WTC11 (cell line): Measurements from ENCODE around the gene RBM20. TPM values are rescaled to one million over a fixed set of nuclear protein-coding genes. Genes with fewer than 3 reads are reported as not detected.

Experiments used
- ATAC-seq: fragments of 200-7000 bp; cut with Tn5 transposase; 2 replicates; pipeline ENCODE4 v1.10.0; 2021; ENCODE audit warnings: mild to moderate bottlenecking, moderate library complexity
- CTCF ChIA-PET: fragments of 300-600 bp; sonication (Branson Sonifier 250); formaldehyde crosslinking; loops from one replicate; lab custom pipeline; 2021; ENCODE audit warnings: antibody characterized with exemption; lab: Charles Lee
- POLR2A ChIA-PET: fragments of 350-600 bp; sonication (Branson Sonifier 250); formaldehyde crosslinking; loops from one replicate; lab custom pipeline; 2021; ENCODE audit warnings: antibody characterized with exemption; lab: Charles Lee
- DNase-seq: peaks from one replicate; pipeline ENCODE4 v3.0.0; 2021; ENCODE audit warnings: low spot score
- H3K27ac Mint-ChIP-seq: 2 replicates; pipeline ENCODE4 v1.8.0; 2021; ENCODE audit warnings: mixed read lengths
- H3K27me3 Mint-ChIP-seq: 2 replicates; pipeline ENCODE4 v1.8.0; 2021; ENCODE audit warnings: low read depth, mild to moderate bottlenecking, moderate library complexity, mixed read lengths
- H3K36me3 Mint-ChIP-seq: 2 replicates; pipeline ENCODE4 v1.8.0; 2021; ENCODE audit warnings: mixed read lengths
- H3K4me1 Mint-ChIP-seq: 2 replicates; pipeline ENCODE4 v1.8.0; 2022; ENCODE audit warnings: mixed read lengths
- H3K4me3 Mint-ChIP-seq: 2 replicates; pipeline ENCODE4 v1.8.0; 2021; ENCODE audit warnings: mild to moderate bottlenecking, moderate library complexity, mixed read lengths
- H3K9me3 Mint-ChIP-seq: 2 replicates; pipeline ENCODE4 v1.8.0; 2021; ENCODE audit warnings: mixed read lengths
- ATF2 ChIP-seq: sonication (generic); formaldehyde crosslinking; IDR thresholded peaks from 2 replicates; pipeline ENCODE4 v1.8.1; 2022; ENCODE audit warnings: low read depth, missing genetic modification reagents, borderline replicate concordance
- CREB1 ChIP-seq: sonication (generic); formaldehyde crosslinking; IDR thresholded peaks from 2 replicates; pipeline ENCODE4 v1.8.0; 2023; ENCODE audit warnings: mild to moderate bottlenecking, missing genetic modification reagents
- CTCF ChIP-seq: fragments of 200-600 bp; IDR thresholded peaks from 2 replicates; pipeline ENCODE4 v1.8.0; 2022; ENCODE audit warnings: antibody characterized with exemption
- ETV6 ChIP-seq: sonication (generic); formaldehyde crosslinking; IDR thresholded peaks from 2 replicates; pipeline ENCODE4 v1.8.1; 2022; ENCODE audit warnings: mild to moderate bottlenecking, missing genetic modification reagents
- FOXJ3 ChIP-seq: sonication (generic); formaldehyde crosslinking; IDR thresholded peaks from 2 replicates; pipeline ENCODE4 v1.9.0; 2021; ENCODE audit warnings: missing genetic modification reagents, mild to moderate bottlenecking, borderline replicate concordance
- FOXP4 ChIP-seq: sonication (generic); formaldehyde crosslinking; IDR thresholded peaks from 2 replicates; pipeline ENCODE4 v1.8.0; 2022; ENCODE audit warnings: mild to moderate bottlenecking, missing genetic modification reagents
- IRF1 ChIP-seq: sonication (generic); formaldehyde crosslinking; IDR thresholded peaks from 2 replicates; pipeline ENCODE4 v1.8.0; 2023; ENCODE audit warnings: missing genetic modification reagents
- IRF2 ChIP-seq: sonication (generic); formaldehyde crosslinking; IDR thresholded peaks from 2 replicates; pipeline ENCODE4 v1.8.0; 2022; ENCODE audit warnings: low read depth, missing genetic modification reagents, borderline replicate concordance
- MXD4 ChIP-seq: fragments of 250-450 bp; sonication (Bioruptor Pico); IDR thresholded peaks from 2 replicates; pipeline ENCODE4 v1.8.0; 2021; ENCODE audit warnings: mild to moderate bottlenecking, moderate library complexity, borderline replicate concordance
- MYBL2 ChIP-seq: sonication (generic); formaldehyde crosslinking; IDR thresholded peaks from 2 replicates; pipeline ENCODE4 v1.8.1; 2023; ENCODE audit warnings: mild to moderate bottlenecking, moderate library complexity, missing genetic modification reagents
- NFE2L1 ChIP-seq: sonication (generic); formaldehyde crosslinking; IDR thresholded peaks from 2 replicates; pipeline ENCODE4 v1.8.1; 2023; ENCODE audit warnings: missing genetic modification reagents
- NR1H2 ChIP-seq: sonication (generic); formaldehyde crosslinking; IDR thresholded peaks from 2 replicates; pipeline ENCODE4 v1.9.0; 2021; ENCODE audit warnings: mild to moderate bottlenecking, moderate library complexity, missing genetic modification reagents
- PREB ChIP-seq: sonication (generic); formaldehyde crosslinking; IDR thresholded peaks from 2 replicates; pipeline ENCODE4 v1.8.1; 2022; ENCODE audit warnings: mild to moderate bottlenecking, missing genetic modification reagents, moderate library complexity, borderline replicate concordance
- PRRX2 ChIP-seq: fragments of 250-450 bp; sonication (Bioruptor Pico); IDR thresholded peaks from 2 replicates; pipeline ENCODE4 v1.8.0; 2021; ENCODE audit warnings: mild to moderate bottlenecking
- RORB ChIP-seq: fragments of 250-450 bp; sonication (Bioruptor Pico); IDR thresholded peaks from 2 replicates; pipeline ENCODE4 v1.9.0; 2021; ENCODE audit warnings: mild to moderate bottlenecking
- TCF7 ChIP-seq: sonication (generic); formaldehyde crosslinking; IDR thresholded peaks from 2 replicates; pipeline ENCODE4 v1.8.0; 2022; ENCODE audit warnings: mild to moderate bottlenecking, low read depth, missing genetic modification reagents, moderate library complexity
- TEAD1 ChIP-seq: sonication (generic); formaldehyde crosslinking; IDR thresholded peaks from 2 replicates; pipeline ENCODE4 v1.8.0; 2022; ENCODE audit warnings: mild to moderate bottlenecking, missing genetic modification reagents
- ZNF416 ChIP-seq: fragments of 250-450 bp; sonication (Bioruptor Pico); IDR thresholded peaks from 2 replicates; pipeline ENCODE4 v1.9.0; 2021; ENCODE audit warnings: mild to moderate bottlenecking, inconsistent platforms
- ZSCAN18 ChIP-seq: fragments of 250-450 bp; sonication (Bioruptor Pico); IDR thresholded peaks from 2 replicates; pipeline ENCODE4 v2.1.2; 2022; ENCODE audit warnings: mild to moderate bottlenecking, moderate library complexity
- total RNA-seq: library from RNA; stranded (reverse); gene quantifications from 3 replicates; pipeline ENCODE4 v1.2.3, GENCODE V29; 2021

The RBM20 gene
- total RNA-seq, 1 experiment from 2014 or later, result 0.52 TPM

GRCh38 chr10:110772454-110773025, 128.4 kb downstream of the RBM20 start:
- Mint-ChIP-seq H3K27ac (no peak overlapping the region), H3K36me3 (no peaks in the 10 kb centered on the region), H3K4me1 (peaks cover 3% of the 10 kb centered on the region; the same call in 1 of the 2 replicates), H3K9me3 (no peaks in the 10 kb centered on the region), H3K27me3 (no peaks in the 10 kb centered on the region), H3K4me3 (no peak overlapping the region)
- TF ChIP-seq FOXJ3 (CRISPR knock-in tag), result no peak
- TF ChIP-seq MXD4 (CRISPR knock-in tag), result no peak
- TF ChIP-seq PRRX2 (CRISPR knock-in tag), result no peak
- no peak for TF ChIP-seq ATF2 (CRISPR knock-in tag)
- no peak for TF ChIP-seq ZNF416 (CRISPR knock-in tag)
- no peak for TF ChIP-seq TEAD1 (CRISPR knock-in tag)
- TF ChIP-seq RORB (CRISPR knock-in tag), result no peak
- no peak for TF ChIP-seq TCF7 (CRISPR knock-in tag)
- no peak for TF ChIP-seq ZSCAN18 (CRISPR knock-in tag)
- TF ChIP-seq MYBL2 (CRISPR knock-in tag), result no peak
- no peak for TF ChIP-seq IRF2
- no peak for TF ChIP-seq CTCF
- no peak for TF ChIP-seq IRF1 (CRISPR knock-in tag)
- no peak for TF ChIP-seq ETV6
- TF ChIP-seq NFE2L1 (CRISPR knock-in tag), result no peak
- no peak for TF ChIP-seq PREB (CRISPR knock-in tag)
- TF ChIP-seq NR1H2 (CRISPR knock-in tag), result no peak
- TF ChIP-seq FOXP4 (CRISPR knock-in tag), result no peak
- no peak for TF ChIP-seq CREB1 (CRISPR knock-in tag)
- DNase-seq (no peak), ATAC-seq (no peak)
- POLR2A ChIA-PET, result no interaction called here
- CTCF ChIA-PET, result interaction anchor here (1.1 kb wide), 1 partner anchor 26 kb away, joined by 3 read pairs; no protein-coding TSS in a partner anchor
